Bronchial epithelial cell (primary cell): ENCODE measurements around the gene SAMD13. TPM values are rescaled to one million over a fixed set of nuclear protein-coding genes. Genes with fewer than 3 reads are reported as not detected.

Source experiments
- DNase-seq: peaks from one replicate; pipeline ENCODE4 v3.0.0-alpha.2; 2010; ENCODE audit warnings: low read depth
- FAIRE-seq: peaks from 2 replicates; lab custom pipeline; 2011; peaks lifted over from hg19 to GRCh38; lab: Jason Lieb, UNC
- H3K27me3 ChIP-seq: 2 replicates; pipeline ENCODE4 v1.5.1; 2011; ENCODE audit warnings: low read length; ENCODE audit not compliant: control insufficient read depth, insufficient read depth
- H3K36me3 ChIP-seq: 2 replicates; pipeline ENCODE4 v1.5.1; 2011; ENCODE audit warnings: low read length; ENCODE audit not compliant: control insufficient read depth, insufficient read depth
- H3K4me3 ChIP-seq: 2 replicates; pipeline ENCODE4 v1.5.1; 2011; ENCODE audit warnings: mild to moderate bottlenecking, low read depth, low read length, control low read depth
- CTCF ChIP-seq: IDR thresholded peaks from 2 replicates; pipeline ENCODE4 v1.5.1; 2011; ENCODE audit warnings: mild to moderate bottlenecking, moderate library complexity, low read length, control low read depth, inconsistent platforms; ENCODE audit not compliant: insufficient read depth, severe bottlenecking
- total RNA-seq: library from RNA; depleted of rRNA; stranded (reverse); fragments of >200 nt; gene quantifications from 2 replicates; pipeline ENCODE4 v1.2.1, GENCODE V29; 2014

Gene SAMD13
- total RNA-seq, 1 donor from 2014 or later, result 0.26 TPM

DNA sequence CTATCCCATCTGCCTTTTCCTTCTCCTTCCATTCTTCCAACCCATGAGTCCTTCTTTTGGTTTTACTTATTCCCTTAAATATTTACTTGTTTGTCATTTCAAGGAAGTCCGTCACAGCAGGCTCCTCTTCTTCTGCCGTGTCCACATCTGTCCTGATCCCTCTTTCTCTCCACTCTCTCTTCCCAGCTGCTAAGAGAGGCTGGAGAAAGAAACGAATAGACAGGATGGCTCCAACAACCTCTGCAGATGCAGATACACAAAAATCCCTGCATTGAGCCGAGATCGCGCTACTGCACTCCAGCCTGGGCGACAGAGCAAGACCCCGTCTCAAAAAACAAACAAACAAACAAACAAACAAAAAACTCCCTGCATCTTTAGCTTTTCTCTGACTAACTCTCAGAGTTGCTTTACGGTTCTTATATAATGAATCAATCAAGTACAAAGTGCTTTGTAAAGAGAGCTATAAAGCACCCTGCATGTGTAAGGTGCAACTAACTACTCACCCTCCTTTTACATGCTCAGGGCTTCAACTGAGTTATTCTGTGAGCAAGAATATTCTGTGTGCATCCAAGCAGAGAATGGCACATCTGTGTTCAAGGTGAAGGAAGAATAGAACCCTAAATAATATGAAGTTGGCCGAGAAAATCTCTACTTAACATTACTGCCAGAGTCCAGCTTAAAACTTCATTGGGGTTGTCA lies 3.8 kb upstream of the SAMD13 start:
- H3K4me3 ChIP-seq, result peak overlapping the region; percentile 96
- no peak for TF ChIP-seq CTCF
- FAIRE-seq, result no peak

GRCh38 chr1:84298328-84298683 lies 3.2 kb upstream of the SAMD13 start:
- Histone ChIP-seq H3K4me3 (peak overlapping the region; percentile 96), H3K27me3 (no peaks in the 10 kb centered on the region), H3K36me3 (no peaks in the 10 kb centered on the region)
- FAIRE-seq, result no peak
- no peak for TF ChIP-seq CTCF
- DNase-seq, result no peak

More for the DNA sequence above, 3.8 kb upstream of the SAMD13 start:
- Histone ChIP-seq H3K36me3 (no peaks in the 10 kb centered on the region), H3K27me3 (no peaks in the 10 kb centered on the region)
- no peak for DNase-seq

- no peaks in the 10 kb centered on the region for H3K27me3 ChIP-seq
- FAIRE-seq (no peak), DNase-seq (peak; percentile 5)
- H3K36me3 ChIP-seq, result no peaks in the 10 kb centered on the region
- TF ChIP-seq CTCF, result peak; percentile 11
- peak overlapping the region; percentile 96 for H3K4me3 ChIP-seq
These were observed 2.6 kb upstream of the SAMD13 start for GRCh38 chr1:84298684-84299535.

DNA sequence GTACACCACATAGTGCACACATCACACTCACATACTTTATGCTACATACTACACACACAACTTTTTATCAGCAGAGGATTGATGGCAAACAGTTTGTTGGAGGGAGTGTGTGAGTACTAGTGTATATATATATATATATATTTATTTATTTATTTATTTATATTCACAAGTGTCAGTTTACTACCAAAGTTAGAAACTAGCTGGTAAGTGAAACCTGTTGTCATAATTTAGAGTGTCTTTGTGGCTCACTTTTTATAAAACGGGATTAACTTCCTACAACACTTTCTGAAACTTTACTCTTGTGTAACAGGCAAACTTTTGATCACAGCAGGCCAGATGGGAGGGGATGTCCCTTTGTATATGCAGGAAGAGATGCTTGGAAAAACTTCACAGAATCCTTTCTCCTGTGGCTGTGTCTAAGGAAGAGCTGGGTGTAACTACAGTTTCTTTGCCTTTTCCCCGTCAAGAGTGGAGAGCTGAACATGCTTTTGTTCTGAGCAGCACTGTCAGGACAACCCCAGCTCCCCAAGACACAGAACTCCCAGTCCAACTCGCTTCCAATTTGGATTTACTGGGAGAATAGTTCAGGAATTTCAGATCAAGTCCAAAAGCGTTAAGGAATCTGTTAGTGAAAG lies 1.9 kb upstream of the SAMD13 start:
- no peak for FAIRE-seq
- no peak for TF ChIP-seq CTCF
- DNase-seq, result no peak
- Histone ChIP-seq H3K4me3 (peak overlapping the region; percentile 96), H3K36me3 (no peaks in the 10 kb centered on the region), H3K27me3 (no peaks in the 10 kb centered on the region)

GRCh38 chr1:84300501-84300900 lies 1.0 kb upstream of the SAMD13 start:
- no peak overlapping the region for H3K4me3 ChIP-seq
- no peak for FAIRE-seq
- H3K27me3 ChIP-seq, result no peaks in the 10 kb centered on the region
- no peaks in the 10 kb centered on the region for H3K36me3 ChIP-seq
- DNase-seq, result no peak
- TF ChIP-seq CTCF, result no peak
